ENCODE data around the gene S1PR4.
A peak's percentile ranks its signal among the peaks of the same experiment; 100 is the strongest.

Gene S1PR4

DNA sequence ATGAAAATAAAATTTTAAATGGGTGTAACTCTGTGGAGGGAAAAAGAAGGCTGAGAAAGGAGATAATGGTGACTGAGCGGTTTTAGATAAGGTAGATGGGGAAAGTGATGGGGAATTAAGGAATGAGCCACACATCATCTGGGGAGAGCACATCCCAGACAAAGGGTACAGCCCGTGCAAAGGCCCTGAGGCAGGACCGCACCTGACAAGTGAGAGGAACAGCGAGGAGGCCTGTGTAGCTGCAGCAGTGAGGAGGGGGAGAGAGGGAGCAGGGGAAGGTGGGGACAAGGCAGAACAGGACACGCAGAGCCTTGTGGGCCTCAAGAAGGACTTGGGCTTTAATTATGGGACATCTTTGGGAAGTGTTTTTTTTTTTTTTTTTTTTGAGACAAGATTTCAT, 44.1 kb downstream of the S1PR4 start:
- DNase-seq (ENCODE audit: low read depth) = no peak

DNA sequence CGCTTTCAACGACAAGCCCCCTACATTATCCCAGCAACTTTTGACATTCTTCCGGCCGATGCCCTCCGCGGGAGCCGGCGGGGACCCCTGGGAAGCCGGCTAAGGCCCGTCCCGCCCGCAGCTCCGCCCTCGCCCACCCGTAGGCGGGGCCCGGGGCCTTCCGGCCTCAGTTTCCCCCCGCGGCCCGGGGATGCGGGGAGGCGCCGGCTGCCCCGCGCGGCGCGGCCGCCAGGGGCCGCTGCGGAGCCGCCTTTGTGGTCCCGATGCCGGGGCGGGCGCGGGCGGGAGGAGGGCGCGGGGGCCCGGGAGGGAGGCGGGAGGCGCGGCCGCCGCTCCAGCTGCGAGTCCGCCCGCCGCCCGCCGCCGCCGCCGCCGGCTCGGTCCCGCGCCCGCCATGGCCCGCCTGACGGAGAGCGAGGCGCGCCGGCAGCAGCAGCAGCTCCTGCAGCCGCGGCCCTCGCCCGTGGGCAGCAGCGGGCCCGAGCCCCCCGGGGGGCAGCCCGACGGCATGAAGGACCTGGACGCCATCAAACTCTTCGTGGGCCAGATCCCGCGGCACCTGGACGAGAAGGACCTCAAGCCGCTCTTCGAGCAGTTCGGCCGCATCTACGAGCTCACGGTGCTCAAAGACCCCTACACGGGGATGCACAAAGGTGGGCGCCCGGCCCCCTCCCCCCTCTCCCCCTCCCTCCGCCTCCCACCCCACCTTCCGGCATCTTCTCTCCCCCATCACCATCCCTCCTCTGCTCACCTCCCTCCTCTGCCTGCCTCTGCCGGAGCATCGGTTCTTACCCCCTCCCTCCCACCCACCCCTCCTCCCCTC, 46.0 kb downstream of the S1PR4 start, which contains the start of gene CELF5:
Gene CELF5 (plus strand): TSS at position 316 of the 823 bp plus-strand sequence. CDS start 79 bp downstream, at position 395.
- DNase-seq (ENCODE audit: low read depth) = peak; percentile 62

DNA sequence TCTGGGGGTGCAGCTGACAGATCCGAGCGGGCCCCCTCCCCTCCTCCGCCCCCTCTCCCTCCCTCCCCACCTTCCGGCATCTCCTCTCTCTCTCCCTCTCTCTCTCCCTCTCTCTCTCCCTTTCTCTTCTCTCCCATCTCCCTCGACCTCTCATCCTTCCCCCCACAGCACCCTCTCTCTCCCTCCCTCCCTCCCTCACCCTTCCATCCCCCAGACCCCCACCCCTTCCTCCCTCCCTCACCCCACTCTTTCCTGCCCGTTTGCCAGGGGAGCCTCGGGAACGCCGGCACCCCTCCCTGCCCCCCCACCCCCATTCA, 46.6 kb downstream of the S1PR4 start:
- no peak for DNase-seq (ENCODE audit: low read depth)

DNA sequence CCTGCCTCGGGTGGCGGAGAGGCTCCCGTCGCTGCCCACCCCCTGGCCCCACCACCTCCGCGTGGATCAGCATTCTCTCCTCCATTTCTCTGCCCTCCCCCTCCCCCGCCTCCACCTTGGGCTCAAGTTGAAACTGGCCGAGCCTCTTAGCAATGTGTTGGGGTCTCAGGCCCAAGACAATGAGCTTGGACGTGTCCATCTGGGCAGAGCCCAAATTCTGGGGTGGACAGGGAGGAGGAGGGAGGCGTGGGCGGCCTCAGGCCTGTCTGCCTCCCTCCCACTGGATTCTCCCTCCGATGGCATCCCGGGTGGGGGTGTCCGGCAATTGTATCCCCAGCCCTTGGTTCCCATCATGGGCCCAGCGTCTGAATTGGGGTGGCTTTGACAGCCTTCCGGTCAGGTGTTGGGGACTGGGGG, 47.1 kb downstream of the S1PR4 start:
- no peak for DNase-seq (ENCODE audit: low read depth)

DNA sequence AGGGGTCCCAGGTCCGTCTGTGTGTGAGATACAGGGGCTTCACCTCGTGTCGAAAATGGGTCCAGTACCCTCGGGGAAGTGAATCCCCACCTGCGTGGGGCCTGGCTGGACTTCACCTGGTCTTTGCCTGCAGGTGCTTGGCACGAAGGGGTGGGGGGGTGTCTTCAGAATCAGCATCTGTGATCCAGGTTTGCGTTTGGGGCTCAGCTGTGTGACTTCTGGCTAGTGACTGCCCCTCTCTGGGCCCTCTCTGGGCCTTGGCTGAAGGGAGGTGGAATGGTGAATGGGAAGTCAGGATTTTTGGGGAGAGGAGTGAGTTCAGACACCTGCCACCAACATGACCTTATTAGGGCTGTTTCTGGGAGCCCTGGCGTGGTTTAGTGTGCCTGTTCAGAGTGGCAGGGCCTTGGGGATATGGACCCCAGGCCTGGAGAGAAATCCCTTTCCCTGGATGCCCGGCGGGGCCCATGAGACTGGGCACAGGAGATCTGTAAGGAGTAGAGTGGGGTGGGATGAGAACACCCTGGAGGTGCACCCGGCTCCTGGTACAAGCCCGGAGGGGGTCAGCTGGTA, 48.6 kb downstream of the S1PR4 start:
- no peak for DNase-seq (ENCODE audit: low read depth)

DNA sequence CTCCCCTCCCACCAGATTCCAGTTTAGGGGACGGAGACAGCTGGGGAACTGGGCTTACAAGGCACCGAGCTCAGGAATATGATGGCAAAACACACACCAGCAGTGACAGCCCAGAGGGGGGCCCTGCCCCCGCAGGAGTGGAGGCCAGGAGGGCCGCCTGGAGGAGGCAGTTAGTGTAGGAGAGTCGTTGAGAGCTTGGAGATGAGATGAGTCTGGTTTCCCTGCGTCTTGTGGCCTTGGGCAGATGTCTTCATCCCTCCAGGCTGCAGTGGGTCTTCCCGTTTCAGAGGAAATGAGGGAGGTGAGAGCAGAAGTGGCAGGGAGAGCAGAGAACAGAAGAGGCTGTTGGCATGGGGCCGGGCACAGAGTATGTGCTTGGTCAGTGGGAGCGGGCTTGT, 50.8 kb downstream of the S1PR4 start:
- DNase-seq (ENCODE audit: low read depth) = no peak
